ENCODE measurements around the gene SYCP2L.
"Not testable (repeated sequence)": the region's sequence is repeated elsewhere in the genome, so short reads cannot be mapped to it uniquely, and the experiment has no call there.

The SYCP2L gene

GRCh38 chr6:10886691-10887502 lies at the start of gene SYCP2L:
Gene SYCP2L, plus strand, starts transcription at chr6:10887052. Its CDS starts 75 bp downstream, at chr6:10887127.
- no peak for DNase-seq

DNA sequence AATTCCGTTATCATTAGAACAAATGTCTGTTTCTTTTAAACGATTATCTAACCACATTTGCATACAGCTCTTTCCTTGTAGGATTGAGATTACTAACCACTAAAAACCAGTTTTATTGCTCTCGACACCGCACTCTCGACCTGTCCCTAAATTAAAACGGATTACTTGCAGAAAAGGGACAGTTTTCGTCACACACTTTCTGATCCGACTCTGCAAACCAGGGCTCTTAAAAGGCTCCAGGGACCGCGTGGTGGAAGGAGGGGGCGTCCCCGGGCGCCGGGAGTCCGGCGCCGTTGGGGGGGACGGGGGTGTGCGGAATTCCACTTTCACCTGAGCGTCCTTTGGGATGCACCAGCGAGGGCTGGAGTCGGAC lies 49.2 kb upstream of the SYCP2L start:
- no peak for DNase-seq

DNA sequence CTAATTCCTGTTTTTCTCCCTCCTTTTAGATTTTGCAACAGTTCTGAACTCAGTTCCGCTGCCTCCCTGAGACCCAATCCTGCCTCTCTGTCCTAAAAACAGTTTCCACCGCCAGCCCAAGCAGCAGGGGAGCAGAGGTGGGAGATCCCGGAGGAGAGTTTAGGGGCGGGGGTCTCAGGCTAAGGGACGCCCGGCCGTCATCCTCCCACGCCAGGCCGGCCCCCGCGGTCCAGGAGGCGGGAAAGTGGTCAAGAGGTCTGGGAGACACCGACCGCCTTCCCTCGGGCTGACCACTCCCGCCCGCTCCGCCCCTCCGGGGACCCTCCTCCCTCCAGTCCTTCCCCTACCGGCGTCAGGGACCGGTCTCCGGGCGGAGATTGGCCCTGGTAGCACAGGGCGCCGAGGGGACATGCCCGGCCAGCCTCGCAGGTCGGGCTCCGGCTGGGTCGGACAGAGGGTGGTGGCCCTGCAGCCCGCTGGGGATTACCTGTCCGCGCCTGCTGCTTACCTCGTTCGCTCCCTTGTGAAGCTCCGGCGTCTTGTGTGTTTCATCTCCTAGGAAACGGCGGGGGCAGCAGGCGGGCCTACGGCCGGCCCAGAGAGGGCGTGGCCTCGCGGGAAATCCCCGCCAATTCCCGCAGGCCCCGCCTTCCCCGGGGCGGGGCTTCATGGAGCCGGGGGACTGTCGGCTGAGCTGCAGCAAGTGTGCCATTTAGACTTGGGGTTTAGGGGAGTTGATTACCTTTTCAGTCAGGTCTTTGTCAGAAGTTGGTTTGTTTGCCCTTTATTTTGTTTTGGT lies 48.7 kb upstream of the SYCP2L start, which contains the start of gene MAK:
Gene MAK (minus strand): TSS at position 545 of the 799 bp plus-strand sequence. CDS start 7,891 bp downstream, outside the sequence.
- peak; percentile 72 to 78 for DNase-seq

DNA sequence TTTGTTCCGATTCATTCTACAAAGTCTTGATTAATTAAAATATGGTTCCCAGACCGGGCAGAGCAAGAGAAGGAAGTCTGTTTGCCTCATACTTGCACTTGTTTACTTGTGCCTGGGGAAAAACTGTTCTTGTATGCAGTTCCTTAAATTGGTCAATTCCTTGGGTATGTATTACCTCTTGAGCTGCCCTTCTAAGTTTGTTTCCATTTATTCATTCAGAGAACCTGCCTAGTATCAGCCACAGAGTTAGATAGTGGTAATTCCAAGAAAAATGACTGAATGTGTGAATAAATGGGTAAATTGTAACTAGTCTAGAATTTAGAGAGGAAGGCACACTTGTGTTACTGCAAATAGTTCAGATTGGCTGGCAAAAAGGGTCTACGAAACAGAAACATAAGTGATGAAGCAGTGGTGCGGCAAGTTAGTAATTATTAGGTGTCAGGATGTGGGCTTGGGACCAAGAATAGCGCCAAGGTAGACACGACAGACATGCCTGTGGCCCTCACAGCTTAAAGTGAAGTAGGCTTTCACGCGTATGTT lies 48.0 kb upstream of the SYCP2L start:
- no peak for DNase-seq

- no peak for DNase-seq
Observed at GRCh38 chr6:10843554-10843953, 43.3 kb upstream of the SYCP2L start.

DNA sequence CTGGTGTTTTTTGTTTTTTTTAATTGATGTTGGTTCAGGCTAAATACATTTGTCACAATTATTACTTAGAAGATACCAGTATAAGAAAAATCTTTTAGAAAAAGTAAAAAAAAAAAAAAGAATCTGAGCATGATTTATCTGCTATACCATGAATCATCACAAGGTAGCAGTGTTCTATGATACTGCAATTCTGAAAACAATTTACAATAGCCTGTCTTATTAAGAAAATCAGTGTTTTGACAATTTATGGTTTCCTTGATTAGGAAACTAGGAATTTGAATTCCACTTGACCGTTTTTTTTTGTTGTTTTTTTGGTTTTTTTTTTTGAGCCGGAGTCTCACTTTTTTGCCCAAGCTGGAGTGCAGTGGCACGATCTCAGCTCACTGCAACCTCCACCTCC lies 39.2 kb upstream of the SYCP2L start:
- DNase-seq, result no peak

- no peak for DNase-seq
Observed at GRCh38 chr6:10849901-10850300, 37.0 kb upstream of the SYCP2L start.

DNA sequence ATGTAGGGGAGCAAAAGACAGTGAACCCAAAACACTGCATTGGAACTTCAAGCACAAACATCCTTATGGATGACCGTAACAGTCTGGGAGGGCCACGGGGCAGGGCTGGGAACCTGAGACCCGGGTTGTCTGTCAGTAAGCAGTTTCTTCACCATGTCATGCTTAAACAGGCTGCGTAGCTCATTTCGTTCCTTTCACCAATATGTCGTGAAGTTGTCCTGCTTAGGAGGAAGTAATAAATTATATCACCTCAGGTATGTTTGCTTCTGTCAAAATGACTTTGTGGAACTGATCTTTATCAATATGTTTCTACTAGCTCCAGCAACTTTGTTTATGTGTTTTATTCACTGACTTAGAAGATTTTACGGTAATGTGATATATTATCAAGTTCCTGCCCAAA lies 36.1 kb upstream of the SYCP2L start:
- DNase-seq, result no peak

- DNase-seq, result no peak
Observed at GRCh38 chr6:10852361-10852960, 34.4 kb upstream of the SYCP2L start.

GRCh38 chr6:10853849-10854300 lies 33.0 kb upstream of the SYCP2L start:
- not testable (repeated sequence) for DNase-seq

- no peak for DNase-seq
Observed at GRCh38 chr6:10854922-10855632, 31.8 kb upstream of the SYCP2L start.

DNA sequence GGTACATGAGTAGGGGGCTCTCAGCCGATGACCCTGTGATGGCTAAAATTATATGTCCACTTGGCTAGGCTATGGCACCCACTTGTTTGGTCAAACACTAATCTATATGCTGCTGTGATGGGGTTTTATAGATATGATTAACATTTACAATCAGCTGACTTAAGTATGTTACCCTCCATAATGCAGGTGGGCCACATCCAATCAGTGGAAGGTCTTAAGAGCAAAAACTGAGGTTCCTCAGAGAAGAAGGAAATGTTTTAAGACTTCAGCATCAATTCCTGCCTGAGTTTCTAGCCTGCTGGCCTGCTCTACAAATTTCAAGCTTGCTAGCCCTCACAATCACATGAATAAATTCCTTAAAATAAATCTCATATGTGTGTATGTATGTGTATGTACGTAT lies 29.6 kb upstream of the SYCP2L start:
- no peak for DNase-seq

- DNase-seq, result no peak
Observed at GRCh38 chr6:10861086-10861485, 25.8 kb upstream of the SYCP2L start.

DNA sequence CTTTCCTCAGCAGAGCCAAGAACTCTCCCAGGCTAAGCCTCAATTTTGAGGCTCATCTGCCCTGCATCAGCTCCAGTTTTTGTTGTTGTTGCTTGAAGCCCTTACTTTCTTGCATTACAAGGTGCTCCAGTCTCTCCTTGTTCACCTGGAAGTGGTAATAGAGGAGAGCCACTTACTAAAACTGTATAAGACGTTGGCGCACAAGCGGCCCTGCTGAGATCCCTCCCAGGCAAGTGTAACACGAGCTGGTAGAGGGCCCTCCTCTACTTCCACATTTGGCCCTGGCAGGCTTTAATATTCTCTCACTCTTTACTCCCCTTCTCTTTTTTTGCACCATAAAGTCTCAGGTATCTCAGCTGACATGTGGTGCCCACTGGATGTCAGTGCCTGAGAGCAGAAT lies 24.5 kb upstream of the SYCP2L start:
- no peak for DNase-seq

GRCh38 chr6:10863031-10863430 lies 23.8 kb upstream of the SYCP2L start:
- not testable (repeated sequence) for DNase-seq

- DNase-seq, result not testable (repeated sequence)
Observed at GRCh38 chr6:10866709-10867108, 20.1 kb upstream of the SYCP2L start.

DNA sequence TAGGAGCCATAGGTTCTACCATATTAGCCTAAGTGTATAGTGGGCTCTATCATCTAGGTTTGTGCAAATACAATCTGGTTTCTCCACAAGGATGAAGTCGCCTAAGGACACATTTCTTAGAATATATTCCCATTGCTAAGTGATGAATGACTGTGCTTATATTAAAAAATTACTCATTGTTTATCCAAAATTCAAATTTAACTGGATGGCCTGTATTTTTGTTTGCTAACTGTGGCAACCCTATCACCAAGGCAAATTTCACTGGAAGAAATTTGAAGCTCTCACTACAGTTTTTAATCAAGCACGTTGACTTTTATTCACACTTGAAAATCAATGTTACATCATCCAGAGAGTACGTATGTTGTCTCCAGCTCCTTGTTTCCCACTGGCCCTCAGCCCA lies 18.9 kb upstream of the SYCP2L start:
- DNase-seq, result no peak

DNA sequence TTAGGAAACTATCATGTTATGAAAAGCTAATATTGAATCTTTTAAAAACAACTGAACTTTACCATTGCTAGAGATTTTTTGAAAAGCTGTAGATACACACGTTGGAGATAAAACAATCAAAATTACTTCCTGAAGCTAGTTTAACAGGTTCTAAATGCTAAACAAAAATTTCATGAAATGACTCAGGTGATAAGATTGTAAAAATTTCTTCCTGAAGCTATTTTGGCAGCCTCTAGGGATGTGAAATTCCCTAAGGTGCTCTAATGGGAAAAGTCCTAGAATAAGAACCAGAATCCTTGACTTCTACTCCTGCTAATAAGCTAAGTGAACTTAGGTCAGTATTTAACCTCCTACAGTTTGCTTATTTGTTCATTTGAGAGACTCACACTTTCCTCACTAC lies 13.5 kb upstream of the SYCP2L start:
- no peak for DNase-seq

DNA sequence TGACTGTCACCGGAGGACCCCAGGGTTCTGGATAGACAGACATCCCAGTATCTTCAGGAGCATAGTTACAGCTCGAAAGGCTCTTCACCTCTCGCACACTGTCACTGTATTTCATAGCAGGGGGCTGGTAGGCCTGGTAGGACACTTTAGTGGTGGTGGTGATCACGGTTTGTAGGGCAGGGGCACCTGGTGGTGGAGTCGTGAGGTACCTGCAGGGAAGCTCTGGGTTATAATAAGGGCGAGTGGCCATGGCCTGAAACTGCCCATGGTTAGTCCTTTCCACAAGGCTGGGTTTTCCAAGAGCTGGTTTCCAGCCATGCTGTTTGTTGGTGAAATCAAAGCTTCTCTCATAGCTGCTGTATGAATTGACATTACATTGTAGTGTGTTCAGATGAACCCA lies 12.6 kb upstream of the SYCP2L start:
- no peak for DNase-seq

- DNase-seq, result no peak
Observed at GRCh38 chr6:10875026-10875425, 11.8 kb upstream of the SYCP2L start.

- DNase-seq, result no peak
Observed at GRCh38 chr6:10877012-10877411, 9.8 kb upstream of the SYCP2L start.

DNA sequence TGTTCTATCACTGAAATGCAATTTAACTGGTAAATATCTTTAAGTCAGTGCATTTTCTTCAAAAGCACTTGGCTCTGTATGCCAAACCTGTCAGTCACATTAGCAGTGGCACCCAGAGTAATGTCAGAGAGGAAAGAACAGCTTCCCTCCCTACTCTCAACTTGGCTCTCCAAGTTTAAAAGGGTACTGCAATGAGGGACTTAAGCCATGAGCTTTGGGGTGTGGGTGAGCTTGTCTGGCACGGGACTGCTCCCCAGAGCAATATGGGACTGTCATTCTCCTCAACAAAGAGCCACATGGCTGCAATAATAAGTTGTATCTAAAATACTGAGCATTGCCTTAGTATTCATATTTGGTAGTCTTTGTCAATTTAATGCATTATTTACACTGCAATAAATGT lies 9.0 kb upstream of the SYCP2L start:
- DNase-seq, result no peak

DNA sequence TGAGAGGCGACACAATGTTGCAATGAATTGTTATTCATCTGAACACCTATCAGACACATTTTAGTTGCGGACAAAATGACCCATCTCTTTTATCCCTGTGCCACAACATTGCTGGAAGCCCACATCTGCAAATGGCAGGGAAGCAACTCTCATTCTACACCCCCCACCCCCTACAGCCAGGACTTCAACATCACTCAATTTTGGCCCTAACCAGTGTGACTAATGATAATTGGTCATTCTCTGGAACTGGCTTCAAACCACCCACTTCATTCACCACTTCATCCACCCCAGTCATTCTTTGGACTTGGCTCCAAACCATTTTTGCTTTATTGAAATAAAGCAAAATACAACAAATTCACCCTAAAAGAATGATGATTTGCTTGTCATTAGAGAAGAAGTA lies 6.5 kb upstream of the SYCP2L start:
- DNase-seq, result no peak
